Stomach (tissue), 9 donors: ENCODE data around the gene POFUT2. TPM values are rescaled to one million over a fixed set of nuclear protein-coding genes. Genes with fewer than 3 reads are reported as not detected.

Experiments
- DNase-seq, 2 donors: peaks; one replicate each; pipeline versions ENCODE4 v3.0.0 to v3.0.0-alpha.2; 2013 to 2019
- H3K27ac ChIP-seq, 5 donors: fragments of 200-600 bp in 4 of 5; sonication (generic) in 4 of 5; one replicate each; pipeline ENCODE4 v1.5.1; 2013 to 2019; ENCODE audit warnings: mild to moderate bottlenecking in 1 of 5, moderate library complexity in 1 of 5
- H3K27me3 ChIP-seq, 3 donors: fragments of 200-600 bp; sonication (generic); one replicate each; pipeline ENCODE4 v1.5.1; 2017 to 2019; ENCODE audit warnings: mixed run types in 1 of 3
- H3K36me3 ChIP-seq, 4 donors: fragments of 200-600 bp; sonication (generic); 1 replicate in 3 of 4; 2 replicates in 1 of 4; pipeline ENCODE4 v1.5.1; 2016 to 2019
- H3K4me1 ChIP-seq, 4 donors: fragments of 200-600 bp; sonication (generic); one replicate each; pipeline ENCODE4 v1.5.1; 2016 to 2019
- H3K4me3 ChIP-seq, 4 donors: fragments of 200-600 bp; sonication (generic) in 3 of 4; one replicate each; pipeline ENCODE4 v1.5.1; 2016 to 2019; ENCODE audit warnings: mild to moderate bottlenecking in 1 of 4
- H3K9me3 ChIP-seq, 4 donors: fragments of 200-600 bp; sonication (generic); one replicate each; pipeline ENCODE4 v1.5.1; 2016 to 2019
- EP300 ChIP-seq: sonication (generic); formaldehyde crosslinking; IDR thresholded peaks from one replicate; pipeline ENCODE4 v1.6.1; 2017; ENCODE audit warnings: antibody characterized with exemption
- POLR2A ChIP-seq, 4 donors: fragments of 450-650 bp; IDR thresholded peaks; one replicate each; pipeline ENCODE4 v1.6.1; 2016; ENCODE audit warnings: antibody characterized with exemption in 4 of 4, control low read depth in 2 of 4, mild to moderate bottlenecking in 1 of 4, moderate library complexity in 1 of 4
- POLR2AphosphoS5 ChIP-seq, 3 donors: sonication (generic); formaldehyde crosslinking; IDR thresholded peaks; one replicate each; pipeline ENCODE4 v1.6.1; 2016; ENCODE audit warnings: antibody characterized with exemption in 3 of 3
- WGBS, 5 donors: extraction: QIAGEN DNeasy Blood & Tissue Kit in 3 of 5; methylation state at CpG; one replicate each; pipeline versions ENCODE4 v1.1.5 to v1.1.7; 2013 to 2018; 5-methylcytosine and 5-hydroxymethylcytosine counted together
- intact Hi-C: fragments of 100-400 bp; cut with DNase I; formaldehyde crosslinking; loops from one replicate; pipeline ENCODE4 v1.15.1; 2023; ENCODE audit warnings: low total_unique reads
- polyA plus RNA-seq, 3 donors: library from polyadenylated mRNA; stranded (reverse); fragments of 200-250 nt; gene quantifications; one replicate each; pipeline ENCODE4 v1.2.3, GENCODE V29; 2013
- total RNA-seq, 5 donors: library from RNA; depleted of rRNA; stranded (reverse); fragments of >200 nt; gene quantifications; one replicate each; pipeline versions ENCODE4 v1.1.0 to v1.2.3, GENCODE V29; 2014 to 2016
- TF ChIP-seq, protein P1 (sequence below), 7 experiments: fragments of 450-650 bp in 4 of 7; fragments of 200-600 bp in 3 of 7; sonication (generic) in 3 of 7; IDR thresholded peaks; one replicate each; pipeline ENCODE4 v1.5.1; 2016 to 2019; ENCODE audit warnings: antibody characterized with exemption in 7 of 7, control low read depth in 2 of 7, mild to moderate bottlenecking in 1 of 7
- donor health status: healthy with polysubstance abuse.
- donor health status: Bipolar disorder and iron deficiency.
- donor health status: healthy.

POFUT2 gene
- total and polyA plus RNA-seq, 8 donors: 7.4 to 34.2 (median 22.4) TPM

DNA sequence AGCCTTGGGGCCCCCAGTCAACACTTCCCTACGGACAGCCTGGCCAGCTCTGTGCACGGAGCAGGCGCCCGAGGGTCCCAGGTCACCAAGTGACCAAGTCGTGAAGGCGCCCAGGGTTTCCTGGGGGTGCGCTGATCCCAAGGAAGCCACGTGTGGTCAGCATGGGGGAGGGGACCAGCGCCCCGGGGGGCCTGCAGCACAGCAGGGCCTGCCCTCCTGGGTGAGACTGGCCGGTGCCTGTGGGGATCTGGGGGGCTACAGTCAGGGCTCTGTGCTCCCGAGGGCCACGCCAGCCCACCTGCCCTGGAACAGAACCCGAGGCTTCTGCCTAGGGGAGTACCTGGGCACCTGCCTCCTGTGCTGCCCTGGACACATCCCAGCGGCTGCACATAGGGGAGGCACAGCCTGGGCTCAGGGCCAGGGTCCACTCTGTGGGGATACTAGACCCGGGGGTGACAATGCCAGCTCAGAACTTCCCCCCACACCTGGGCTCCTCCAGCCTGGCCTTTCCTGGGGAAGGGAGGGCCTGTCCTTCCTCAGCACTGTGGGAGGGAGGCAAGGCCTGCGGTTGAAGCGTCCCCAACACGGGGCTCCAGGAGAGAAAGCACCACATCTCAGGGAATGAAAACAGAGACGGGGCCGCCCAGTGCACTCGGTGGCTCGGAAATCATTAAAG lies 6.2 kb upstream of the POFUT2 start:
- H3K4me1 ChIP-seq: peaks cover 34 to 46% (median 41%) of the 10 kb centered on the region in 4 donors
- H3K9me3 ChIP-seq: no peaks in the 10 kb centered on the region
- H3K36me3 ChIP-seq: no peaks in the 10 kb centered on the region
- TF ChIP-seq POLR2A (IDR thresholded peaks at IDR 0.05) (no peak), POLR2AphosphoS5 (IDR thresholded peaks at IDR 0.05) (no peak), EP300 (no peak)
- TF ChIP-seq, protein P1, sequence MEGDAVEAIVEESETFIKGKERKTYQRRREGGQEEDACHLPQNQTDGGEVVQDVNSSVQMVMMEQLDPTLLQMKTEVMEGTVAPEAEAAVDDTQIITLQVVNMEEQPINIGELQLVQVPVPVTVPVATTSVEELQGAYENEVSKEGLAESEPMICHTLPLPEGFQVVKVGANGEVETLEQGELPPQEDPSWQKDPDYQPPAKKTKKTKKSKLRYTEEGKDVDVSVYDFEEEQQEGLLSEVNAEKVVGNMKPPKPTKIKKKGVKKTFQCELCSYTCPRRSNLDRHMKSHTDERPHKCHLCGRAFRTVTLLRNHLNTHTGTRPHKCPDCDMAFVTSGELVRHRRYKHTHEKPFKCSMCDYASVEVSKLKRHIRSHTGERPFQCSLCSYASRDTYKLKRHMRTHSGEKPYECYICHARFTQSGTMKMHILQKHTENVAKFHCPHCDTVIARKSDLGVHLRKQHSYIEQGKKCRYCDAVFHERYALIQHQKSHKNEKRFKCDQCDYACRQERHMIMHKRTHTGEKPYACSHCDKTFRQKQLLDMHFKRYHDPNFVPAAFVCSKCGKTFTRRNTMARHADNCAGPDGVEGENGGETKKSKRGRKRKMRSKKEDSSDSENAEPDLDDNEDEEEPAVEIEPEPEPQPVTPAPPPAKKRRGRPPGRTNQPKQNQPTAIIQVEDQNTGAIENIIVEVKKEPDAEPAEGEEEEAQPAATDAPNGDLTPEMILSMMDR (IDR thresholded peaks at IDR 0.05): no peak
- H3K27me3 ChIP-seq: peaks cover 0 to 24% (median 12%) of the 10 kb centered on the region in 3 donors
- peak overlapping the region; percentile 88 to 93 (median 90) for H3K27ac ChIP-seq
- intact Hi-C loops: loop anchor here (5.0 kb wide), 1 partner anchor 148 kb away; no protein-coding TSS in a partner anchor
- peak in 1 of 2 donors; percentile 24 for DNase-seq
- 57 to 68% (median 64%) methylated on average over 13 to 23 of the region's 23 CpGs for WGBS, 5 donors
- no peak overlapping the region for H3K4me3 ChIP-seq

DNA sequence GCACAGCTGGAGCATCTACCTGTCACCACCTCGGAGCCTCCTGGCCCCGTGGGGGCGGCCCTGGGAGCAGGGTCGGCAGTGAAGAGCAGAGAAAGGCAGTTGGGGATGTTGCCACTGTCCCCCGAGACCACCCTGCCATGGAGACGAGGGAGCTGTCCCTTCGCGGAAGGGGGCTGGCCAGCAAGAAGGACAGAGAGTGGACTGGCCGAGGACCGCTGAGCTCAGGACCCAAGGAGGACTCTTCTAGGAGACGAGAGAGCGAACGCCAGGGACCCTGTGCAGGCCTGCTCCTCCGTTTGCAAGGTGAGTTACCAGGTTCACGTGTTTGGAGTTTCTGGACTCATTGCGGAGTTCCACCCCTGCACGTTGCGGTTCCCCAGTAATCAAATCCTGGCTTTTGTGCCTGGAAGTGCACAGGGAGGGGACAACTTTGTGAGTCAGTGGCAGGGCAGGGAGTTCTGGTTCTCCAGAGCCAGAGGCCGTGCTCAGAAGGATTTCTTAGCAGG lies 5.6 kb upstream of the POFUT2 start:
- H3K27me3 ChIP-seq: peaks cover 0 to 24% (median 12%) of the 10 kb centered on the region in 3 donors
- no peaks in the 10 kb centered on the region for H3K9me3 ChIP-seq
- H3K36me3 ChIP-seq: no peaks in the 10 kb centered on the region
- DNase-seq: peak; percentile 22 to 49
- no peak for TF ChIP-seq POLR2AphosphoS5 (IDR thresholded peaks at IDR 0.05)
- TF ChIP-seq EP300: no peak
- TF ChIP-seq, protein P1 (IDR thresholded peaks at IDR 0.05): no peak
- TF ChIP-seq POLR2A (IDR thresholded peaks at IDR 0.05): no peak
- intact Hi-C loops: loop anchor here (5.0 kb wide), 1 partner anchor 149 kb away; no protein-coding TSS in a partner anchor
- 60 to 68% (median 67%) methylated on average over 16 to 19 of the region's 19 CpGs for WGBS, 5 donors
- peak overlapping the region; percentile 88 to 93 (median 90) for H3K27ac ChIP-seq
- peaks cover 39 to 51% (median 47%) of the 10 kb centered on the region in 4 donors for H3K4me1 ChIP-seq
- H3K4me3 ChIP-seq: no peak overlapping the region

DNA sequence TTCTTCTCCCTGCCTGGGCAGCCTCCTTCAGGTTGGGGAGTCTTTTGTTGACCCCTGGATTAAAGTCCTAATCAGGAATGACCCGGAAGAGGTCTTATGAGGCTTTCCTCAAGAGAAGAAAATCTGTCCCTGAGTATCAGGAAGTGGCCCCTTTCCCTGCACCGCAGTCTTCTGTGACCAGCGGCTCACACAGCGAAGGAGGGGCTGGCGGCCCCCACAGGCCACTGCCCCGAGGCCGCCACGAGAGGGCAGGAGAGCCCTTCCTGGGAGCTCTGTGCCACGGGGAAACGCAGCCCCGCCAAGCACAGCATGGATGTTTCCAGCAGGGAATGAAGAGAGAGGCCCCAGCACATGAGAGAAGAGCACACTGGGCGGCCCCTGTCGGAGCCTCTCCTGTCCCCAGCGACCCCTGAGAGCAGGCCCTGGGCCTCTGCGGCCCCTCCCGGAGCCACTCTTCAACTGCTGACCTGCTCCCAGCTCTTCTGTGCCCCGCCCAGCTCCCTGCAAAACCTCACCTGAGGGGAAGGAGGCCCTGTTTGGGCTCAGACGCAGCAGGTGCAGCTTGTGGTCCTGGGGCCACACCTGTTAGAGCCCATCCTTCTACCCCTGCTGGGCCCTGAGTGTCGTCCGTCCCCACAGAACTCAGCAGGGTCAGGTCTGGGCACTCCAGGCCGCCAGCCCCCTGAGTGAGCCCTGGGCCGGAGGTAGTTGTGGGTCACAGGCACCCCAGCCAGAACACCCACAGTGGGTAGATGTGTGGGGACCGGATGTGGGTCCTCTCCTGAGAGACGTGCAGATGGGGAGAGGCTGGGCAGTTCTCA lies 4.9 kb upstream of the POFUT2 start:
- Histone ChIP-seq H3K4me1 (peaks cover 39 to 53% (median 49%) of the 10 kb centered on the region in 4 donors), H3K9me3 (no peaks in the 10 kb centered on the region), H3K27ac (peak overlapping the region in 4 of 5 donors; percentile 88 to 93 (median 90)), H3K4me3 (peak overlapping the region in 1 of 4 donors; percentile 31), H3K36me3 (no peaks in the 10 kb centered on the region), H3K27me3 (peaks cover 0 to 24% (median 12%) of the 10 kb centered on the region in 3 donors)
- intact Hi-C loops: loop anchor here (5.0 kb wide), 1 partner anchor 150 kb away; no protein-coding TSS in a partner anchor
- TF ChIP-seq POLR2AphosphoS5 (IDR thresholded peaks at IDR 0.05): peak in 2 of 3 donors; percentile 35 to 66
- TF ChIP-seq POLR2A (IDR thresholded peaks at IDR 0.05): no peak
- TF ChIP-seq, protein P1 (IDR thresholded peaks at IDR 0.05): peak in 5 of 7 experiments; percentile 95 to 98 (median 98)
- peak; percentile 84 to 96 for DNase-seq
- WGBS, 5 donors: 16 to 22% (median 19%) methylated on average over 16 to 24 of the region's 24 CpGs
